H1 (cell line): ENCODE results near the gene LYL1. TPM values are rescaled to one million over a fixed set of nuclear protein-coding genes. Genes with fewer than 3 reads are reported as not detected.

Experiments used
- CTCF ChIA-PET: fragments of 300-600 bp; sonication (Branson Sonifier 250); formaldehyde crosslinking; loops from one replicate; lab custom pipeline; 2021; ENCODE audit not compliant: partially characterized antibody; lab: Charles Lee
- POLR2A ChIA-PET: fragments of 300-600 bp; sonication (Branson Sonifier 250); formaldehyde crosslinking; loops from one replicate; lab custom pipeline; 2021; ENCODE audit warnings: inconsistent platforms; ENCODE audit not compliant: partially characterized antibody; lab: Charles Lee
- DNase-seq, 2 experiments: peaks; one replicate each; pipeline versions ENCODE4 v3.0.0 to v3.0.0-alpha.2; 2010 to 2022; ENCODE audit warnings: low spot score in 2 of 2, low read depth in 1 of 2, mixed read lengths in 1 of 2
- FAIRE-seq: peaks from 2 replicates; lab custom pipeline; 2011; peaks lifted over from hg19 to GRCh38; lab: Jason Lieb, UNC
- H2AFZ ChIP-seq: 2 replicates; pipeline ENCODE4 v1.8.1; 2012; ENCODE audit warnings: low read length, inconsistent platforms
- H2AK5ac ChIP-seq: 2 replicates; pipeline ENCODE4 v1.6.1; 2013; ENCODE audit warnings: low read depth, low read length
- H2BK120ac ChIP-seq: replicated peaks from 2 replicates; pipeline ENCODE3; 2013; ENCODE audit warnings: low read depth, low read length, inconsistent platforms
- H2BK12ac ChIP-seq: 2 replicates; pipeline ENCODE4 v1.6.1; 2013; ENCODE audit warnings: low read depth, low read length
- H2BK15ac ChIP-seq: 2 replicates; pipeline ENCODE4 v1.6.1; 2013; ENCODE audit warnings: low read length
- H2BK20ac ChIP-seq: 2 replicates; pipeline ENCODE4 v1.6.1; 2013; ENCODE audit warnings: low read length
- H2BK5ac ChIP-seq: 2 replicates; pipeline ENCODE4 v1.6.1; 2013; ENCODE audit warnings: low read depth, low read length
- H3K14ac ChIP-seq: 2 replicates; pipeline ENCODE4 v1.6.1; 2013; ENCODE audit warnings: inconsistent platforms; ENCODE audit not compliant: insufficient read length
- H3K18ac ChIP-seq: 2 replicates; pipeline ENCODE4 v1.6.1; 2013; ENCODE audit warnings: low read length; ENCODE audit errors: extremely low read depth
- H3K23ac ChIP-seq: 2 replicates; pipeline ENCODE4 v1.6.1; 2013; ENCODE audit warnings: inconsistent platforms; ENCODE audit not compliant: insufficient read length
- H3K23me2 ChIP-seq: 2 replicates; pipeline ENCODE4 v1.6.1; 2013; ENCODE audit warnings: low read depth, low read length
- H3K27ac ChIP-seq: 2 replicates; pipeline ENCODE4 v1.6.1; 2011; ENCODE audit warnings: low read depth, low read length, inconsistent platforms
- H3K27me3 ChIP-seq, 4 experiments: replicated peaks in 1 of 4; 1 replicate in 1 of 4; 2 replicates in 3 of 4; pipeline versions ENCODE4 v1.6.1 to v1.8.1; 2011 to 2013; ENCODE audit warnings: low read length in 3 of 4, mild to moderate bottlenecking in 3 of 4, inconsistent platforms in 2 of 4, mixed read lengths in 2 of 4, moderate library complexity in 1 of 4; ENCODE audit not compliant: control insufficient read depth in 3 of 4, insufficient read depth in 3 of 4; ENCODE audit errors: extremely low read depth in 1 of 4
- H3K36me3 ChIP-seq, 4 experiments: 2 replicates each; pipeline versions ENCODE4 v1.6.1 to v1.8.1; 2011 to 2013; ENCODE audit warnings: mild to moderate bottlenecking in 4 of 4, low read length in 3 of 4, moderate library complexity in 2 of 4, control low read depth in 1 of 4, inconsistent platforms in 1 of 4; ENCODE audit not compliant: insufficient read depth in 4 of 4, control insufficient read depth in 2 of 4
- H3K4ac ChIP-seq: replicated peaks from 2 replicates; pipeline ENCODE3; 2013; ENCODE audit warnings: low read length, low read depth, mixed read lengths, inconsistent platforms; ENCODE audit not compliant: insufficient read length
- H3K4me1 ChIP-seq, 4 experiments: replicated peaks in 1 of 4; 1 replicate in 1 of 4; 2 replicates in 3 of 4; pipeline versions ENCODE4 v1.6.1 to v1.8.1; 2011 to 2013; ENCODE audit warnings: low read length in 3 of 4, inconsistent platforms in 2 of 4, mixed read lengths in 1 of 4; ENCODE audit not compliant: insufficient read depth in 4 of 4, control insufficient read depth in 3 of 4
- H3K4me2 ChIP-seq, 2 experiments: 2 replicates each; pipeline versions ENCODE4 v1.6.1 to v1.8.1; 2011 to 2013; ENCODE audit warnings: low read depth in 2 of 2, low read length in 2 of 2, control low read depth in 1 of 2, inconsistent platforms in 1 of 2, mild to moderate bottlenecking in 1 of 2; ENCODE audit not compliant: insufficient read depth in 1 of 2
- H3K4me3 ChIP-seq, 4 experiments: fragments of 200-600, 300-600 bp in 1 of 4; sonication (generic), shearing (Covaris generic), sonication (Bioruptor Twin) in 1 of 4; 2 replicates each; pipeline versions ENCODE4 v1.5.1 to v1.8.1; 2011 to 2016; ENCODE audit warnings: low read length in 4 of 4, low read depth in 3 of 4, control low read depth in 2 of 4, inconsistent platforms in 2 of 4, mild to moderate bottlenecking in 2 of 4, mixed read lengths in 1 of 4, moderate library complexity in 1 of 4; ENCODE audit not compliant: insufficient read depth in 2 of 4; ENCODE audit errors: extremely low read depth in 1 of 4
- H3K56ac ChIP-seq: replicated peaks from 2 replicates; pipeline ENCODE3; 2013; ENCODE audit warnings: low read depth, mild to moderate bottlenecking, mixed read lengths, low read length, inconsistent platforms; ENCODE audit not compliant: insufficient read length
- H3K79me1 ChIP-seq: 2 replicates; pipeline ENCODE4 v1.6.1; 2013; ENCODE audit warnings: low read depth, low read length, control low read depth
- H3K79me2 ChIP-seq, 2 experiments: 2 replicates each; pipeline versions ENCODE4 v1.6.1 to v1.8.1; 2012 to 2013; ENCODE audit warnings: low read length in 2 of 2, mild to moderate bottlenecking in 2 of 2, inconsistent platforms in 1 of 2; ENCODE audit not compliant: insufficient read depth in 2 of 2, control insufficient read depth in 1 of 2
- H3K9ac ChIP-seq, 4 experiments: replicated peaks in 1 of 4; 1 replicate in 1 of 4; 2 replicates in 3 of 4; pipeline versions ENCODE4 v1.6.1 to v1.8.1; 2011 to 2013; ENCODE audit warnings: low read depth in 3 of 4, low read length in 3 of 4, control low read depth in 2 of 4, mild to moderate bottlenecking in 2 of 4, moderate library complexity in 2 of 4, inconsistent platforms in 1 of 4; ENCODE audit errors: extremely low read depth in 1 of 4
- H3K9me3 ChIP-seq, 2 experiments: 2 replicates each; pipeline versions ENCODE4 v1.6.1 to v1.8.1; 2012 to 2013; ENCODE audit warnings: mild to moderate bottlenecking in 2 of 2, moderate library complexity in 2 of 2, control low read depth in 1 of 2, inconsistent platforms in 1 of 2, low read depth in 1 of 2, low read length in 1 of 2, mixed read lengths in 1 of 2; ENCODE audit not compliant: insufficient read depth in 2 of 2
- H4K20me1 ChIP-seq, 2 experiments: replicated peaks in 1 of 2; 2 replicates each; pipeline versions ENCODE3 to v1.8.1; 2011 to 2013; ENCODE audit warnings: inconsistent platforms in 2 of 2, low read length in 2 of 2, mild to moderate bottlenecking in 1 of 2; ENCODE audit not compliant: insufficient read depth in 2 of 2, control insufficient read depth in 1 of 2
- H4K5ac ChIP-seq: 2 replicates; pipeline ENCODE4 v1.6.1; 2013; ENCODE audit warnings: low read length, low read depth, mixed read lengths, inconsistent platforms; ENCODE audit not compliant: insufficient read length
- H4K8ac ChIP-seq: 2 replicates; pipeline ENCODE4 v1.8.0; 2013; ENCODE audit warnings: mild to moderate bottlenecking, moderate library complexity, low read length, inconsistent platforms; ENCODE audit not compliant: insufficient read depth; ENCODE audit errors: extremely low read depth
- H4K91ac ChIP-seq: replicated peaks from 2 replicates; pipeline ENCODE3; 2013; ENCODE audit warnings: low read length, mixed read lengths, inconsistent platforms; ENCODE audit not compliant: insufficient read length
- CBX8 ChIP-seq: fragments of 300-800, 300-1000 bp; sonication (generic); IDR thresholded peaks from 2 replicates; pipeline ENCODE4 v1.7.1; 2016; ENCODE audit warnings: low read depth, low read length, borderline replicate concordance
- MAFK ChIP-seq: IDR thresholded peaks from 2 replicates; pipeline ENCODE4 v1.6.1; 2012; ENCODE audit warnings: low read depth, mild to moderate bottlenecking, improper control_type of control experiment, low read length
- SAP30 ChIP-seq: fragments of 300-600 bp; sonication (generic); IDR thresholded peaks from 2 replicates; pipeline ENCODE4 v1.7.1; 2012; ENCODE audit warnings: low read length, moderate library complexity, mild to moderate bottlenecking, inconsistent platforms; ENCODE audit not compliant: insufficient read depth, insufficient replicate concordance
- WGBS, 2 experiments: shearing (Covaris generic) in 1 of 2; methylation state at CpG; one replicate each; pipeline versions ENCODE4 v1.1.6 to v1.1.7; 2013 to 2015; ENCODE audit warnings: low lambda C conversion rate in 2 of 2, mixed read lengths in 2 of 2, inconsistent platforms in 1 of 2, low coverage in 1 of 2, missing lambda C conversion rate in 1 of 2; ENCODE audit not compliant: insufficient replicate concordance in 2 of 2, insufficient coverage in 1 of 2, insufficient read length in 1 of 2; ENCODE audit errors: extremely low coverage in 1 of 2, missing lambda C conversion rate in 1 of 2; 5-methylcytosine and 5-hydroxymethylcytosine counted together
- polyA plus RNA-seq, 7 experiments: library from polyadenylated mRNA; depleted of rRNA in 3 of 7; stranded (reverse) in 5 of 7; unstranded in 2 of 7; fragments of >200 nt in 5 of 7; fragments of 200-250 nt in 2 of 7; gene quantifications; 1 replicate in 5 of 7; 2 replicates in 1 of 7; 4 replicates in 1 of 7; pipeline versions ENCODE4 v1.2.1 to v1.2.3, GENCODE V29; 2011 to 2013; ENCODE audit warnings: missing spikeins in 2 of 7, mixed read lengths in 2 of 7
- total RNA-seq: library from RNA; stranded (reverse); fragmentation: NEBNext Ultra II Directional; extraction: Animal tissue kit (Norgen Biotek cat#: 25700); gene quantifications from 2 replicates; pipeline ENCODE4 v1.2.1, GENCODE V29; 2021
- TF ChIP-seq, protein P1 (sequence below): IDR thresholded peaks from 2 replicates; pipeline ENCODE4 v1.6.1; 2012; ENCODE audit warnings: low read length, inconsistent platforms

Gene LYL1
- total and polyA plus RNA-seq, 2 of the 8 experiments (the other 6 are each of a cell fraction or from before 2014, with no cell fraction given): 0.58 to 0.76 TPM

DNA sequence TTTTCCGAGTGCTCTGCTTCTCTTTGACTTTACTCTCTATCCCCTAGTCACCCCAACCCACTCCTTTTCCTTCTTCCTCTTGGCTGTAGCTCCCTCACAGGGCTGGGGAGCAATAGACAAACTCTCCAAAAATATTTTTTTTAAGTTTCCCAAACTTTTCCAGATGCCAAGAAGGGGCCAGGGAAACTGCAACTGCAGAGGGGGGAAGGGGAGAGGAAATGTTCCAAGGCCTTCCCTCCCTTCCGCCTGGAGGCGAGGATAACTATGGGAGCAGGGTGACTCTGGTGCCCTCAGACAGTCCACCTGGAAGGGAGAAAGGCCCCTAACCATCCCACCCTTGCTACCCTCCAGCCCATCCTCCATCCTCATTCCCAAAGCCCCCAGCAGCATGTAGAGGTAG, 49.4 kb downstream of the LYL1 start:
- H2BK5ac ChIP-seq: no peak overlapping the region
- H3K23ac ChIP-seq: no peak overlapping the region
- H2BK120ac ChIP-seq: no peak overlapping the region
- H3K27me3 ChIP-seq: peaks cover 84 to 100% (median 95%) of the 10 kb centered on the region in 4 experiments
- no peak overlapping the region for H2AFZ ChIP-seq
- H2BK12ac ChIP-seq: peak overlapping the region; percentile 27; the same call in 1 of the 2 replicates
- H3K27ac ChIP-seq: no peak overlapping the region
- H3K36me3 ChIP-seq: no peaks in the 10 kb centered on the region
- H4K20me1 ChIP-seq: peaks cover 18 to 21% of the 10 kb centered on the region in 2 experiments
- no peak overlapping the region for H2AK5ac ChIP-seq
- H3K79me1 ChIP-seq: no peaks in the 10 kb centered on the region
- 45% methylated on average over 3 of the region's 3 CpGs; no CpG with 5 or more reads in 1 of the 2 experiments for WGBS, 2 experiments
- no peaks in the 10 kb centered on the region for H3K9me3 ChIP-seq
- H4K91ac ChIP-seq: no peak overlapping the region
- no peak overlapping the region for H4K8ac ChIP-seq
- H4K5ac ChIP-seq: no peak overlapping the region
- H3K9ac ChIP-seq: no peak overlapping the region
- H2BK15ac ChIP-seq: no peak overlapping the region
- ChIA-PET POLR2A (interaction anchor here (1.5 to 3.2 kb wide), 3 partner anchors 21 to 99 kb away, joined by 3 to 18 read pairs (median 12); no protein-coding TSS in a partner anchor), CTCF (interaction anchor here (0.6 to 48.8 kb wide), 8 partner anchors 3 to 127 kb away, joined by 3 to 1145 read pairs (median 146); no protein-coding TSS in a partner anchor)
- no peak overlapping the region for H3K14ac ChIP-seq
- H3K18ac ChIP-seq: no peak overlapping the region
- H2BK20ac ChIP-seq: no peak overlapping the region
- H3K23me2 ChIP-seq: peaks cover 6% of the 10 kb centered on the region; the same call in 1 of the 2 replicates
- TF ChIP-seq SAP30 (no peak), CBX8 (no peak), MAFK (no peak)
- TF ChIP-seq, protein P1, sequence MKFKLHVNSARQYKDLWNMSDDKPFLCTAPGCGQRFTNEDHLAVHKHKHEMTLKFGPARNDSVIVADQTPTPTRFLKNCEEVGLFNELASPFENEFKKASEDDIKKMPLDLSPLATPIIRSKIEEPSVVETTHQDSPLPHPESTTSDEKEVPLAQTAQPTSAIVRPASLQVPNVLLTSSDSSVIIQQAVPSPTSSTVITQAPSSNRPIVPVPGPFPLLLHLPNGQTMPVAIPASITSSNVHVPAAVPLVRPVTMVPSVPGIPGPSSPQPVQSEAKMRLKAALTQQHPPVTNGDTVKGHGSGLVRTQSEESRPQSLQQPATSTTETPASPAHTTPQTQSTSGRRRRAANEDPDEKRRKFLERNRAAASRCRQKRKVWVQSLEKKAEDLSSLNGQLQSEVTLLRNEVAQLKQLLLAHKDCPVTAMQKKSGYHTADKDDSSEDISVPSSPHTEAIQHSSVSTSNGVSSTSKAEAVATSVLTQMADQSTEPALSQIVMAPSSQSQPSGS: no peak
- peaks cover 7 to 42% (median 39%) of the 10 kb centered on the region in 4 experiments for H3K4me1 ChIP-seq
- H3K4me2 ChIP-seq: peak overlapping the region in 1 of 2 experiments; percentile 82; a peak in 1 of 4 replicates
- no peak overlapping the region for H3K56ac ChIP-seq
- no peaks in the 10 kb centered on the region for H3K79me2 ChIP-seq
- FAIRE-seq (no peak), DNase-seq (no peak)
- H3K4me3 ChIP-seq: no peak overlapping the region
- H3K4ac ChIP-seq: no peak overlapping the region
